Natural killer cell (primary cell): Measurements from ENCODE around the gene GABRA5. TPM values are rescaled to one million over a fixed set of nuclear protein-coding genes. Genes with fewer than 3 reads are reported as not detected.

Source experiments
- ATAC-seq, 3 donors: fragments of 150-1000 bp in 2 of 3; fragments of 200-7000 bp in 1 of 3; cut with Tn5 transposase; 1 replicate in 1 of 3; 2 replicates in 2 of 3; pipeline ENCODE4 v1.10.0; 2021; ENCODE audit warnings: mild to moderate bottlenecking in 2 of 3, moderate library complexity in 2 of 3
- DNase-seq, 2 donors: peaks; one replicate each; pipeline versions ENCODE4 v3.0.0 to v3.0.0-alpha.2; 2013 to 2021; ENCODE audit warnings: mixed read lengths in 1 of 2
- H3K27ac ChIP-seq: one replicate; pipeline ENCODE4 v1.5.1; 2013; ENCODE audit warnings: mild to moderate bottlenecking, low read length
- H3K27me3 ChIP-seq: one replicate; pipeline ENCODE4 v1.6.1; 2013; ENCODE audit warnings: low read length; ENCODE audit not compliant: control insufficient read depth, insufficient read depth
- H3K36me3 ChIP-seq: one replicate; pipeline ENCODE4 v1.6.1; 2013; ENCODE audit warnings: low read length; ENCODE audit not compliant: control insufficient read depth, insufficient read depth
- H3K4me1 ChIP-seq: one replicate; pipeline ENCODE4 v1.6.1; 2013; ENCODE audit warnings: low read length; ENCODE audit not compliant: control insufficient read depth, insufficient read depth
- H3K4me3 ChIP-seq: one replicate; pipeline ENCODE4 v1.5.1; 2013; ENCODE audit warnings: low read length
- H3K9me3 ChIP-seq: one replicate; pipeline ENCODE4 v1.6.1; 2013; ENCODE audit warnings: low read length; ENCODE audit not compliant: control insufficient read depth, insufficient read depth
- H3K27ac Mint-ChIP-seq, 2 donors: one replicate each; pipeline ENCODE4 v1.8.0; 2022; ENCODE audit warnings: mild to moderate bottlenecking in 2 of 2, mixed read lengths in 2 of 2, moderate library complexity in 1 of 2
- H3K27me3 Mint-ChIP-seq, 2 donors: one replicate each; pipeline ENCODE4 v1.8.0; 2022; ENCODE audit warnings: low read depth in 2 of 2, mixed read lengths in 2 of 2
- H3K36me3 Mint-ChIP-seq: one replicate; pipeline ENCODE4 v1.8.0; 2022; ENCODE audit warnings: mixed read lengths
- H3K4me1 Mint-ChIP-seq, 2 donors: one replicate each; pipeline ENCODE4 v1.8.0; 2022; ENCODE audit warnings: mixed read lengths in 2 of 2
- H3K4me3 Mint-ChIP-seq: one replicate; pipeline ENCODE4 v1.8.0; 2022; ENCODE audit warnings: mild to moderate bottlenecking, moderate library complexity, mixed read lengths
- H3K9me3 Mint-ChIP-seq, 2 donors: one replicate each; pipeline ENCODE4 v1.8.0; 2022; ENCODE audit warnings: mixed read lengths in 2 of 2
- WGBS: methylation state at CpG from one replicate; pipeline ENCODE4 v1.1.7; 2013; ENCODE audit warnings: missing lambda C conversion rate; ENCODE audit not compliant: insufficient coverage; 5-methylcytosine and 5-hydroxymethylcytosine counted together
- intact Hi-C: fragments of 100-400 bp; cut with micrococcal nuclease; formaldehyde crosslinking; loops from one replicate; pipeline ENCODE4 v1.14.2; 2022
- total RNA-seq, 4 donors: library from RNA; stranded (reverse); fragments of 120-200 nt in 1 of 4; gene quantifications; one replicate each; pipeline versions ENCODE4 v1.2.3 to v1.2.4, GENCODE V29; 2013 to 2022
- TF ChIP-seq, protein P1 (sequence below): fragments of 200-600 bp; IDR thresholded peaks from one replicate; pipeline ENCODE4 v1.8.0; 2022; ENCODE audit warnings: antibody characterized with exemption

The GABRA5 gene
- total RNA-seq, 3 donors from 2014 or later (not counting 1 experiment from before 2014, with no cell fraction given) = not detected

DNA sequence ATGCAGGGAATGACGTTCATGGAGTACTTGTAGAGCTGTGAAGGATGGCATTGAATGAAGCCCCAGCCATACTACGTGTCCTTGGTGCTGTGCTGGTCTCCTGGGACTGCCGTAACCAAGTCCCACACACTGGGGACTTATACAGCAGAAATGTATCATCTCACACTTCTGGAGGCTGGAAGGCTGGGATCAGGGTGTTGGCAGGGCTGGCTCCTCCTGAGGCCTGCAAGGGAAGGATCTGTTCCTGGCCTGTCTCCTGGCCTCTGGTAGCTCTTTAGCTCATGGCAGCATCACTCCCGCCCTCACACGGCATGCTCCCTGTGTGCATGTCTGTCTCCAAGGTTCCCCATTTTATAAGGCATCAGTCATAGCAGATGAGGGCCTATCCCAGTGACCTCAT, 74.6 kb downstream of the GABRA5 start:
- Mint-ChIP-seq H3K4me1 (no peaks in the 10 kb centered on the region), H3K27ac (no peak overlapping the region), H3K9me3 (peaks cover 3 to 4% of the 10 kb centered on the region in 2 donors), H3K27me3 (no peaks in the 10 kb centered on the region), H3K4me3 (no peak overlapping the region), H3K36me3 (no peaks in the 10 kb centered on the region)
- no peaks in the 10 kb centered on the region for H3K36me3 ChIP-seq
- H3K27me3 ChIP-seq = no peaks in the 10 kb centered on the region
- no peak overlapping the region for H3K27ac ChIP-seq
- no peaks in the 10 kb centered on the region for H3K4me1 ChIP-seq
- 87% methylated on average over 5 of the region's 5 CpGs for WGBS
- H3K4me3 ChIP-seq = no peak overlapping the region
- peaks cover 6% of the 10 kb centered on the region for H3K9me3 ChIP-seq
- DNase-seq = no peak
- intact Hi-C loops = no loop called here
- ATAC-seq = no peak
- TF ChIP-seq, protein P1, sequence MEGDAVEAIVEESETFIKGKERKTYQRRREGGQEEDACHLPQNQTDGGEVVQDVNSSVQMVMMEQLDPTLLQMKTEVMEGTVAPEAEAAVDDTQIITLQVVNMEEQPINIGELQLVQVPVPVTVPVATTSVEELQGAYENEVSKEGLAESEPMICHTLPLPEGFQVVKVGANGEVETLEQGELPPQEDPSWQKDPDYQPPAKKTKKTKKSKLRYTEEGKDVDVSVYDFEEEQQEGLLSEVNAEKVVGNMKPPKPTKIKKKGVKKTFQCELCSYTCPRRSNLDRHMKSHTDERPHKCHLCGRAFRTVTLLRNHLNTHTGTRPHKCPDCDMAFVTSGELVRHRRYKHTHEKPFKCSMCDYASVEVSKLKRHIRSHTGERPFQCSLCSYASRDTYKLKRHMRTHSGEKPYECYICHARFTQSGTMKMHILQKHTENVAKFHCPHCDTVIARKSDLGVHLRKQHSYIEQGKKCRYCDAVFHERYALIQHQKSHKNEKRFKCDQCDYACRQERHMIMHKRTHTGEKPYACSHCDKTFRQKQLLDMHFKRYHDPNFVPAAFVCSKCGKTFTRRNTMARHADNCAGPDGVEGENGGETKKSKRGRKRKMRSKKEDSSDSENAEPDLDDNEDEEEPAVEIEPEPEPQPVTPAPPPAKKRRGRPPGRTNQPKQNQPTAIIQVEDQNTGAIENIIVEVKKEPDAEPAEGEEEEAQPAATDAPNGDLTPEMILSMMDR = no peak

GRCh38 chr15:26943866-26944265, 77.0 kb downstream of the GABRA5 start:
- TF ChIP-seq, protein P1 = no peak
- H3K27ac Mint-ChIP-seq = no peak overlapping the region
- H3K4me1 Mint-ChIP-seq = no peaks in the 10 kb centered on the region
- H3K36me3 Mint-ChIP-seq = no peaks in the 10 kb centered on the region
- no peak overlapping the region for H3K4me3 Mint-ChIP-seq
- H3K27ac ChIP-seq = no peak overlapping the region
- no peaks in the 10 kb centered on the region for H3K27me3 Mint-ChIP-seq
- intact Hi-C loops = no loop called here
- H3K36me3 ChIP-seq = no peaks in the 10 kb centered on the region
- 56% methylated on average over 8 of the region's 8 CpGs for WGBS
- DNase-seq = no peak
- no peak for ATAC-seq
- no peak overlapping the region for H3K4me3 ChIP-seq
- H3K9me3 ChIP-seq = peaks cover 3% of the 10 kb centered on the region
- H3K27me3 ChIP-seq = no peaks in the 10 kb centered on the region
- peaks cover 3 to 4% of the 10 kb centered on the region in 2 donors for H3K9me3 Mint-ChIP-seq
- no peaks in the 10 kb centered on the region for H3K4me1 ChIP-seq

- H3K9me3 ChIP-seq = peaks cover 3% of the 10 kb centered on the region
- intact Hi-C loops = no loop called here
- H3K27me3 ChIP-seq = no peaks in the 10 kb centered on the region
- TF ChIP-seq, protein P1 = no peak
- no peaks in the 10 kb centered on the region for H3K36me3 ChIP-seq
- H3K9me3 Mint-ChIP-seq = peaks cover 0 to 2% of the 10 kb centered on the region in 2 donors
- H3K4me1 Mint-ChIP-seq = no peaks in the 10 kb centered on the region
- H3K4me1 ChIP-seq = no peaks in the 10 kb centered on the region
- no peak overlapping the region for H3K4me3 Mint-ChIP-seq
- ATAC-seq (no peak), DNase-seq (no peak)
- no peak overlapping the region for H3K4me3 ChIP-seq
- 84% methylated on average over 13 of the region's 13 CpGs for whole genome bisulfite sequencing
- no peak overlapping the region for H3K27ac ChIP-seq
- no peaks in the 10 kb centered on the region for H3K36me3 Mint-ChIP-seq
- no peak overlapping the region for H3K27ac Mint-ChIP-seq
- H3K27me3 Mint-ChIP-seq = no peaks in the 10 kb centered on the region
Observed at GRCh38 chr15:26945046-26945445, 78.2 kb downstream of the GABRA5 start.

DNA sequence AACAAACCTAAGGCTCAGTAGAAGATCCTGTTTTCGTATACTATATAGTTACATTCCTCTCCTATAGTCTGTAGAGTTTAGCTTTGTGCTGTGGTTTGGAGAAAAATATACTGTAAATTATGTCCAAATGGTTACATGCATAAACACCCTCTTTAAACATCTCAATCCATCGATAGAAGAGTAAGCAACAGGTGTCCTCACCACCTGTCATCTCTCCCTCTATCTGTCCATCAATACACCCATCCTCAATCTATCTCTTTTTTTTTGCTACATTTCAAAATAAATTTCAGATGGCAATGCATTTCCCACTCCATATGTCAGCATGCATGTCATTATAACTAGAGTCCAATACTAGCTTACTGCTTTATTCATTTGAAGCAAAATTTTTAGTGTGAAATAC, 83.1 kb downstream of the GABRA5 start:
- H3K4me1 Mint-ChIP-seq = no peaks in the 10 kb centered on the region
- ATAC-seq = no peak

More for the DNA sequence above, 83.1 kb downstream of the GABRA5 start:
- Histone ChIP-seq H3K9me3 (peaks cover 11% of the 10 kb centered on the region), H3K36me3 (no peaks in the 10 kb centered on the region), H3K4me3 (no peak overlapping the region), H3K4me1 (no peaks in the 10 kb centered on the region), H3K27ac (no peak overlapping the region), H3K27me3 (no peaks in the 10 kb centered on the region)
- WGBS = 85% methylated on average over 1 of the region's 2 CpGs
- H3K36me3 Mint-ChIP-seq = no peaks in the 10 kb centered on the region
- intact Hi-C loops = no loop called here
- TF ChIP-seq, protein P1 = no peak
- DNase-seq = no peak
- H3K27ac Mint-ChIP-seq = no peak overlapping the region
- peaks cover 4 to 7% of the 10 kb centered on the region in 2 donors for H3K9me3 Mint-ChIP-seq
- no peaks in the 10 kb centered on the region for H3K27me3 Mint-ChIP-seq
- no peak overlapping the region for H3K4me3 Mint-ChIP-seq
